NCI-H2171 treated with DMSO at 0.1 percent for 48 hours (cell line): ENCODE measurements around the gene MS4A6E.

Experiments
- DNase-seq: peaks from one replicate; lab custom pipeline; 2025; lab: John Stamatoyannopoulos, UW

Gene MS4A6E

GRCh38 chr11:60376601-60377000 lies 49.5 kb downstream of the MS4A6E start:
- DNase-seq, result no peak

- no peak for DNase-seq
These were observed 50.5 kb downstream of the MS4A6E start for GRCh38 chr11:60377401-60378136.

DNA sequence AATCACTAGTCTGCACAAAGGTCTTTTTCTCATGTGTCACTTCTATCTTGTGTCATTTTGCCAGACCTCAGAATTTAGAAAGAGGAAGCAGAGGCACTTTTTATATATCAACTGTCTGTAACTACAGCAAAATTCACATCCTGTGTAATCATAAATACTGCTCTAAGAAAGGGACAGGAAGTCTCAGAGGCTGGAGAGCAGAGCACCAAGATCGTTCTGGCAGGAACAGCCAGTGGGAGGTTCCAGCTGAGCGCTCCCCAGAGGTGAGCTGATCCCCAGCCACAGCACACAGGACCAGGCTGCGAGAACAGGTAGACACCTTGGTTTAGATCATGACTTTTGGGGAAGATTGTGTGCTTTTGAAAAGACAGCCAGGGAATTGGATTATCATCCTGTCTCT lies 51.3 kb downstream of the MS4A6E start, which contains the start of gene MS4A7:
Gene MS4A7 (plus strand): TSS at position 179 of the 400 bp plus-strand sequence. CDS start 4,610 bp downstream, outside the sequence.
- DNase-seq, result no peak

GRCh38 chr11:60389279-60389910 lies 62.3 kb downstream of the MS4A6E start:
- no peak for DNase-seq

GRCh38 chr11:60390419-60390818 lies 63.4 kb downstream of the MS4A6E start:
- no peak for DNase-seq
